SK-N-SH treated with all-trans-retinoic acid at 6 μM for 48 hours (cell line): ENCODE results near the gene CHIC2.

Experiments used
- BACH2 ChIP-seq: fragments of 250-450 bp; sonication (Bioruptor Pico); IDR thresholded peaks from 2 replicates; pipeline ENCODE4 v1.9.0; 2021; ENCODE audit warnings: mild to moderate bottlenecking, borderline replicate concordance
- PATZ1 ChIP-seq: fragments of 250-450 bp; sonication (Bioruptor Pico); IDR thresholded peaks from 2 replicates; pipeline ENCODE4 v1.8.0; 2020; ENCODE audit warnings: mild to moderate bottlenecking, moderate library complexity, borderline replicate concordance
- PPARA ChIP-seq: fragments of 250-450 bp; sonication (Bioruptor Pico); IDR thresholded peaks from 2 replicates; pipeline ENCODE4 v1.5.0; 2020; ENCODE audit warnings: mild to moderate bottlenecking, borderline replicate concordance
- RARB ChIP-seq: fragments of 250-450 bp; sonication (Bioruptor Pico); IDR thresholded peaks from 2 replicates; pipeline ENCODE4 v1.8.0; 2021; ENCODE audit warnings: mild to moderate bottlenecking, moderate library complexity
- TOX ChIP-seq: fragments of 250-450 bp; sonication (Bioruptor Pico); IDR thresholded peaks from 2 replicates; pipeline ENCODE4 v1.8.0; 2021; ENCODE audit warnings: mild to moderate bottlenecking, moderate library complexity, borderline replicate concordance
- TF ChIP-seq, protein P1 (sequence below): fragments of 250-450 bp; sonication (Bioruptor Pico); IDR thresholded peaks from 2 replicates; pipeline ENCODE4 v1.5.1; 2020; ENCODE audit warnings: low read depth, mild to moderate bottlenecking, moderate library complexity

DNA sequence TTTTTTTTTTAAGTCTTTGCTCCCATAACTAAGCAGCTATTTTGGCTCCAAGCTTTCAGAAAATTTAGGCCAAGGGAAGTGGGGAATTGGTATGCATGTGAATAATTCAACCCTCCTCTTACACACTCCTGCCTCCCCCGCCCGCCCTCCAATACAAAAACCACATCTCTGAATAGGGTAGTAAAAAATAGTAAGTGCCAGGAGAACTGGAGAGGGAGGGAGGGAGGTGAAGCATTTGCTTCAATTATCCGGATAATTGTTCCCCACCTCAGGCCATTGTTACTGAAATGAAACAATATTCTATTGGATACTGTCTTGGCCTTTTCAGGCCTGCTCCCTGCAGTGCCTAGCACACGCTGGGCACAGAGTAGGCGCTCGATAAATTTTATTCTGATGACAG is 30.0 kb upstream of the CHIC2 start:
- TF ChIP-seq, protein P1, sequence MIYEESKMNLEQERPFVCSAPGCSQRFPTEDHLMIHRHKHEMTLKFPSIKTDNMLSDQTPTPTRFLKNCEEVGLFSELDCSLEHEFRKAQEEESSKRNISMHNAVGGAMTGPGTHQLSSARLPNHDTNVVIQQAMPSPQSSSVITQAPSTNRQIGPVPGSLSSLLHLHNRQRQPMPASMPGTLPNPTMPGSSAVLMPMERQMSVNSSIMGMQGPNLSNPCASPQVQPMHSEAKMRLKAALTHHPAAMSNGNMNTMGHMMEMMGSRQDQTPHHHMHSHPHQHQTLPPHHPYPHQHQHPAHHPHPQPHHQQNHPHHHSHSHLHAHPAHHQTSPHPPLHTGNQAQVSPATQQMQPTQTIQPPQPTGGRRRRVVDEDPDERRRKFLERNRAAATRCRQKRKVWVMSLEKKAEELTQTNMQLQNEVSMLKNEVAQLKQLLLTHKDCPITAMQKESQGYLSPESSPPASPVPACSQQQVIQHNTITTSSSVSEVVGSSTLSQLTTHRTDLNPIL = no peak
- TF ChIP-seq TOX (CRISPR knock-in tag) (no peak), RARB (CRISPR knock-in tag) (no peak), PATZ1 (CRISPR knock-in tag) (no peak), PPARA (CRISPR knock-in tag) (no peak), BACH2 (CRISPR knock-in tag) (no peak)
